Kidney epithelial cell (primary cell): ENCODE measurements around the gene COL27A1. TPM values are rescaled to one million over a fixed set of nuclear protein-coding genes. Genes with fewer than 3 reads are reported as not detected.

Source experiments
- DNase-seq: peaks from one replicate; pipeline ENCODE4 v3.0.0-alpha.2; 2010; ENCODE audit warnings: low read depth
- H3K27me3 ChIP-seq: 2 replicates; pipeline ENCODE4 v1.6.0; 2011; ENCODE audit warnings: low read length; ENCODE audit not compliant: control insufficient read depth, insufficient read depth
- H3K36me3 ChIP-seq: 2 replicates; pipeline ENCODE4 v1.5.1; 2011; ENCODE audit warnings: low read length; ENCODE audit not compliant: control insufficient read depth, insufficient read depth
- H3K4me3 ChIP-seq: 2 replicates; pipeline ENCODE4 v1.5.1; 2011; ENCODE audit warnings: low read depth, mild to moderate bottlenecking, control low read depth, low read length
- CTCF ChIP-seq: IDR thresholded peaks from 2 replicates; pipeline ENCODE4 v1.5.1; 2011; ENCODE audit warnings: mild to moderate bottlenecking, moderate library complexity, low read length, control low read depth, inconsistent platforms; ENCODE audit not compliant: insufficient read depth, poor library complexity, severe bottlenecking
- total RNA-seq: library from RNA; depleted of rRNA; stranded (reverse); fragments of >200 nt; gene quantifications from 2 replicates; pipeline ENCODE4 v1.2.3, GENCODE V29; 2015

The COL27A1 gene
- total RNA-seq, 1 donor from 2014 or later, result 8.4 TPM

GRCh38 chr9:114163517-114163951 is 8.2 kb downstream of the COL27A1 start:
- H3K36me3 ChIP-seq, result no peaks in the 10 kb centered on the region
- no peak for DNase-seq
- TF ChIP-seq CTCF, result no peak
- no peak overlapping the region for H3K4me3 ChIP-seq
- H3K27me3 ChIP-seq, result no peaks in the 10 kb centered on the region

- H3K27me3 ChIP-seq, result no peaks in the 10 kb centered on the region
Measured at GRCh38 chr9:114164191-114164794, 9.0 kb downstream of the COL27A1 start.

GRCh38 chr9:114165407-114166102 is 10.2 kb downstream of the COL27A1 start:
- no peaks in the 10 kb centered on the region for H3K27me3 ChIP-seq
- no peak for DNase-seq
- H3K36me3 ChIP-seq, result no peaks in the 10 kb centered on the region
- H3K4me3 ChIP-seq, result no peak overlapping the region
- TF ChIP-seq CTCF, result no peak

More at GRCh38 chr9:114164191-114164794, 9.0 kb downstream of the COL27A1 start:
- DNase-seq, result no peak
- H3K4me3 ChIP-seq, result no peak overlapping the region
- TF ChIP-seq CTCF, result no peak
- H3K36me3 ChIP-seq, result no peaks in the 10 kb centered on the region

GRCh38 chr9:114166103-114166470 is 10.8 kb downstream of the COL27A1 start:
- no peaks in the 10 kb centered on the region for H3K27me3 ChIP-seq
- H3K36me3 ChIP-seq, result no peaks in the 10 kb centered on the region
- DNase-seq, result no peak
- H3K4me3 ChIP-seq, result no peak overlapping the region
- TF ChIP-seq CTCF, result no peak

GRCh38 chr9:114166614-114167572 is 11.6 kb downstream of the COL27A1 start:
- no peaks in the 10 kb centered on the region for H3K36me3 ChIP-seq
- H3K27me3 ChIP-seq, result no peaks in the 10 kb centered on the region
- no peak for DNase-seq
- no peak for TF ChIP-seq CTCF
- H3K4me3 ChIP-seq, result no peak overlapping the region
